ENCODE measurements around the gene MYRFL. TPM values are rescaled to one million over a fixed set of nuclear protein-coding genes. Genes with fewer than 3 reads are reported as not detected.

MYRFL gene
- total and polyA plus RNA-seq, 2 of the 8 experiments (the other 6 are each of a cell fraction or from before 2014, with no cell fraction given): 1.1 to 2.0 TPM

DNA sequence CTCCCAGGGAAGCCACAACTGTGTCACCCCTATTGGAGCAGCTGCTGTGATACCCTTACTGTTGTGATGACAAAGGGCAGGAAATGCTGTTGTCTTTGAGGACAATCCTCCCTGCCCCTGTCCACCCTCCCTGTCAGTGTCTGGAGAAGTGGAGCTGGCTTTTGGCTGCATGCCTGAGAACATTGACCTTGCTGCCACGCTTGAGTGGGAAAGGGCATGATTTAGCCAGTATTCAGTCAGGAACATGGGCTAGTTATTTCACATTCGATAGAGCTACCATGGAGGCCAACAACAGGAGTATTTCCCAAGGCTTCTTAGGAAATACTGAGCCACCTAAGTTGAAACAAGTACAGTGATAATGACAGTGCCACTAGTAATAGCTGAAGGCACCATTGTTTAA is 59.4 kb downstream of the MYRFL start:
- Histone ChIP-seq H4K20me1 (replicated peaks in 1 of 2; ENCODE audit: control insufficient read depth in 1 of 2, insufficient read depth in 2 of 2, low read length in 2 of 2) (no peaks in the 10 kb centered on the region), H3K14ac (ENCODE audit: insufficient read length) (no peak overlapping the region), H3K4ac (replicated peaks; ENCODE audit: insufficient read length, low read depth, low read length) (no peak overlapping the region), H3K9ac (replicated peaks in 1 of 4; ENCODE audit: extremely low read depth in 1 of 4, low read depth in 3 of 4, low read length in 3 of 4) (no peak overlapping the region), H3K79me2 (ENCODE audit: control insufficient read depth in 1 of 2, insufficient read depth in 2 of 2, low read length in 2 of 2) (no peaks in the 10 kb centered on the region), H2BK20ac (ENCODE audit: low read length) (no peak overlapping the region), H4K5ac (ENCODE audit: insufficient read length, low read depth, low read length) (no peak overlapping the region), H3K36me3 (ENCODE audit: control insufficient read depth in 2 of 4, insufficient read depth in 4 of 4, low read length in 3 of 4) (no peaks in the 10 kb centered on the region), H2AFZ (ENCODE audit: low read length) (peak overlapping the region; percentile 8; the same call in 1 of the 2 replicates), H2BK5ac (ENCODE audit: low read depth, low read length) (no peak overlapping the region; the same call in 1 of the 2 replicates), H4K91ac (replicated peaks; ENCODE audit: insufficient read length, low read length) (no peak overlapping the region), H2BK12ac (ENCODE audit: low read depth, low read length) (peak overlapping the region; percentile 76; the same call in 1 of the 2 replicates), H3K4me1 (replicated peaks in 1 of 4; ENCODE audit: control insufficient read depth in 3 of 4, insufficient read depth in 4 of 4, low read length in 3 of 4) (peaks cover 0 to 2% (median 1%) of the 10 kb centered on the region in 4 experiments; a peak in 1 of 7 replicates), H3K27ac (ENCODE audit: low read depth, low read length) (no peak overlapping the region), H3K27me3 (replicated peaks in 1 of 4; ENCODE audit: control insufficient read depth in 3 of 4, extremely low read depth in 1 of 4, insufficient read depth in 3 of 4, low read length in 3 of 4) (0 out of 7 replicates have a peak, but pooled peaks cover 0 to 2% (median 0%) of the 10 kb centered on the region in 4 experiments), H3K23me2 (ENCODE audit: low read depth, low read length) (no peaks in the 10 kb centered on the region), H3K18ac (ENCODE audit: extremely low read depth, low read length) (no peak overlapping the region), H3K4me2 (ENCODE audit: insufficient read depth in 1 of 2, low read depth in 2 of 2, low read length in 2 of 2) (no peak overlapping the region), H3K9me3 (ENCODE audit: insufficient read depth in 2 of 2, low read depth in 1 of 2, low read length in 1 of 2) (no peaks in the 10 kb centered on the region), H3K4me3 (ENCODE audit: extremely low read depth in 1 of 4, insufficient read depth in 2 of 4, low read depth in 3 of 4, low read length in 4 of 4) (no peak overlapping the region), H3K56ac (replicated peaks; ENCODE audit: insufficient read length, low read depth, low read length) (no peak overlapping the region), H2AK5ac (ENCODE audit: low read depth, low read length) (no peak overlapping the region), H3K23ac (ENCODE audit: insufficient read length) (no peak overlapping the region), H3K79me1 (ENCODE audit: low read depth, low read length) (no peaks in the 10 kb centered on the region), H2BK15ac (ENCODE audit: low read length) (no peak overlapping the region), H4K8ac (ENCODE audit: extremely low read depth, insufficient read depth, low read length) (no peak overlapping the region), H2BK120ac (replicated peaks; ENCODE audit: low read depth, low read length) (no peak overlapping the region)
- FAIRE-seq: no peak
- no peak for DNase-seq (ENCODE audit: low read depth in 1 of 2, low spot score in 2 of 2)
- ChIA-PET CTCF (ENCODE audit: partially characterized antibody) (interaction anchor here (0.6 to 1.8 kb wide), 7 partner anchors 9 to 843 kb away, joined by 3 to 14 read pairs (median 3); no protein-coding TSS in a partner anchor), POLR2A (ENCODE audit: partially characterized antibody) (interaction anchor here (1.2 kb wide), 1 partner anchor 358 kb away, joined by 4 read pairs; the partner anchor contains the start of gene CNOT2)
- WGBS, 2 experiments (ENCODE audit: extremely low coverage in 1 of 2, insufficient coverage in 1 of 2, insufficient read length in 1 of 2, insufficient replicate concordance in 2 of 2, low coverage in 1 of 2, low lambda C conversion rate in 2 of 2, missing lambda C conversion rate in 1 of 2): 97% methylated on average over 2 of the region's 2 CpGs; no CpG with 5 or more reads in 1 of the 2 experiments
- no peak for TF ChIP-seq TAF7 (optimal IDR thresholded peaks at IDR 0.05; ENCODE audit: borderline replicate concordance, low read depth, low read length)
- TF ChIP-seq POLR2AphosphoS5 (IDR thresholded peaks at IDR 0.05; ENCODE audit: low read depth, low read length): no peak
- TF ChIP-seq CBX8 (IDR thresholded peaks at IDR 0.05; ENCODE audit: borderline replicate concordance, low read depth, low read length): no peak
- no peak for TF ChIP-seq HDAC6 (IDR thresholded peaks at IDR 0.05; ENCODE audit: low read depth, low read length)
- no peak for TF ChIP-seq POU5F1 (IDR thresholded peaks at IDR 0.05; ENCODE audit: low read depth, low read length)
